Activated CD8-positive, alpha-beta memory T cell treated with anti-CD3 and anti-CD28 coated beads, Interleukin-2, amount 10 ng/mL, durations not matched to agents 7 days and 5 days (primary cell): ENCODE measurements around the gene FANCD2. TPM values are rescaled to one million over a fixed set of nuclear protein-coding genes. Genes with fewer than 3 reads are reported as not detected.

Experiments used
- ATAC-seq: fragments of 150-1000 bp; cut with Tn5 transposase; one replicate; pipeline ENCODE4 v1.10.0; 2021; ENCODE audit warnings: moderate library complexity
- CTCF ChIA-PET: fragments of 350-600 bp; sonication (Branson Sonifier 250); formaldehyde crosslinking; loops from one replicate; lab custom pipeline; 2021; ENCODE audit warnings: antibody characterized with exemption; lab: Charles Lee
- DNase-seq: peaks from one replicate; pipeline ENCODE4 v3.0.0-alpha.2; 2020
- H3K27ac Mint-ChIP-seq: one replicate; pipeline ENCODE4 v1.8.0; 2021; ENCODE audit warnings: mild to moderate bottlenecking, mixed read lengths
- H3K27me3 Mint-ChIP-seq: one replicate; pipeline ENCODE4 v1.8.0; 2021; ENCODE audit warnings: mixed read lengths
- H3K36me3 Mint-ChIP-seq: one replicate; pipeline ENCODE4 v1.8.0; 2021; ENCODE audit warnings: mild to moderate bottlenecking, mixed read lengths
- H3K4me1 Mint-ChIP-seq: one replicate; pipeline ENCODE4 v1.8.0; 2021; ENCODE audit warnings: mixed read lengths
- H3K4me3 Mint-ChIP-seq: one replicate; pipeline ENCODE4 v1.8.0; 2021; ENCODE audit warnings: mild to moderate bottlenecking, moderate library complexity, mixed read lengths
- H3K9me3 Mint-ChIP-seq: one replicate; pipeline ENCODE4 v1.8.0; 2022; ENCODE audit warnings: low read depth, mixed read lengths
- total RNA-seq, 2 experiments: library from RNA; stranded (reverse); gene quantifications; one replicate each; pipeline ENCODE4 v1.2.3, GENCODE V29; 2021

Gene FANCD2
- total RNA-seq, 2 experiments from 2014 or later: 75.1 to 109 TPM

- CTCF ChIA-PET: no interaction called here
- DNase-seq: no peak
- peaks cover 18% of the 10 kb centered on the region for H3K4me1 Mint-ChIP-seq
- no peaks in the 10 kb centered on the region for H3K9me3 Mint-ChIP-seq
- H3K4me3 Mint-ChIP-seq: no peak overlapping the region
- ATAC-seq: no peak
- no peaks in the 10 kb centered on the region for H3K36me3 Mint-ChIP-seq
- no peak overlapping the region for H3K27ac Mint-ChIP-seq
- H3K27me3 Mint-ChIP-seq: no peaks in the 10 kb centered on the region
Observed at GRCh38 chr3:10136426-10137005, 110.3 kb downstream of the FANCD2 start.

GRCh38 chr3:10137178-10137577, 110.9 kb downstream of the FANCD2 start:
- ATAC-seq (no peak), DNase-seq (no peak)
- H3K9me3 Mint-ChIP-seq: no peaks in the 10 kb centered on the region
- H3K4me3 Mint-ChIP-seq: no peak overlapping the region
- H3K27me3 Mint-ChIP-seq: no peaks in the 10 kb centered on the region
- peaks cover 1% of the 10 kb centered on the region for H3K36me3 Mint-ChIP-seq
- CTCF ChIA-PET: no interaction called here
- H3K4me1 Mint-ChIP-seq: peaks cover 18% of the 10 kb centered on the region
- no peak overlapping the region for H3K27ac Mint-ChIP-seq

GRCh38 chr3:10140996-10141546, 114.8 kb downstream of the FANCD2 start:
- ATAC-seq (no peak), DNase-seq (peak; percentile 43)
- CTCF ChIA-PET: interaction anchor here (0.6 to 1.7 kb wide), 6 partner anchors 41 to 140 kb away, joined by 3 to 5 read pairs (median 3); no protein-coding TSS in a partner anchor
- Mint-ChIP-seq H3K27ac (peak overlapping the region; percentile 99), H3K4me3 (peak overlapping the region; percentile 87), H3K36me3 (peaks cover 15% of the 10 kb centered on the region), H3K27me3 (no peaks in the 10 kb centered on the region), H3K9me3 (no peaks in the 10 kb centered on the region), H3K4me1 (peaks cover 26% of the 10 kb centered on the region)

GRCh38 chr3:10142707-10143560, 116.7 kb downstream of the FANCD2 start:
- ATAC-seq (peak; percentile 9), DNase-seq (peak; percentile 44)
- H3K36me3 Mint-ChIP-seq: peaks cover 21% of the 10 kb centered on the region
- peak overlapping the region; percentile 87 for H3K4me3 Mint-ChIP-seq
- CTCF ChIA-PET: interaction anchor here (1.7 kb wide), 2 partner anchors 81 to 105 kb away, joined by 4 to 5 read pairs; partner anchors contain the start of gene TATDN2
- H3K4me1 Mint-ChIP-seq: peaks cover 36% of the 10 kb centered on the region
- H3K27me3 Mint-ChIP-seq: no peaks in the 10 kb centered on the region
- H3K9me3 Mint-ChIP-seq: no peaks in the 10 kb centered on the region
- H3K27ac Mint-ChIP-seq: peak overlapping the region; percentile 99

GRCh38 chr3:10145685-10146084, 119.4 kb downstream of the FANCD2 start:
- Mint-ChIP-seq H3K27ac (peak overlapping the region; percentile 52), H3K4me3 (peak overlapping the region; percentile 36), H3K9me3 (no peaks in the 10 kb centered on the region), H3K27me3 (no peaks in the 10 kb centered on the region), H3K36me3 (peaks cover 39% of the 10 kb centered on the region), H3K4me1 (peaks cover 36% of the 10 kb centered on the region)
- CTCF ChIA-PET: interaction anchor here (0.8 kb wide), 1 partner anchor 124 kb away, joined by 3 read pairs; no protein-coding TSS in a partner anchor
- ATAC-seq (no peak), DNase-seq (no peak)

GRCh38 chr3:10149226-10149625, 123.0 kb downstream of the FANCD2 start:
- Mint-ChIP-seq H3K27ac (no peak overlapping the region), H3K36me3 (peaks cover 49% of the 10 kb centered on the region), H3K4me1 (peaks cover 20% of the 10 kb centered on the region), H3K27me3 (no peaks in the 10 kb centered on the region), H3K4me3 (no peak overlapping the region), H3K9me3 (no peaks in the 10 kb centered on the region)
- CTCF ChIA-PET: interaction anchor here (1.3 kb wide), 1 partner anchor 12 kb away, joined by 3 read pairs; no protein-coding TSS in a partner anchor
- DNase-seq (no peak), ATAC-seq (no peak)

GRCh38 chr3:10150987-10151386, 124.8 kb downstream of the FANCD2 start:
- CTCF ChIA-PET: interaction anchor here (2.3 kb wide), 1 partner anchor 14 kb away, joined by 8 read pairs; the partner anchor contains the start of gene IRAK2
- ATAC-seq (no peak), DNase-seq (no peak)
- H3K4me3 Mint-ChIP-seq: no peak overlapping the region
- H3K27me3 Mint-ChIP-seq: no peaks in the 10 kb centered on the region
- no peaks in the 10 kb centered on the region for H3K9me3 Mint-ChIP-seq
- H3K36me3 Mint-ChIP-seq: peaks cover 46% of the 10 kb centered on the region
- peaks cover 11% of the 10 kb centered on the region for H3K4me1 Mint-ChIP-seq
- no peak overlapping the region for H3K27ac Mint-ChIP-seq

Other genes with a start within 250 kb of the FANCD2 start
- gene TADA3, start 234.0 kb upstream of the FANCD2 start, total RNA-seq: 10 to 100 TPM; 89.8 to 90.6 TPM
- gene ARPC4, start 233.4 kb upstream of the FANCD2 start, total RNA-seq: 100 to 1,000 TPM; 274 to 300 TPM
- 10 to 100 TPM; 40.4 to 77.5 TPM for gene TTLL3, start 216.2 kb upstream of the FANCD2 start, total RNA-seq
- 10 to 100 TPM; 61.7 to 77.6 TPM for gene RPUSD3, start 182.4 kb upstream of the FANCD2 start, total RNA-seq
- not detected for gene CIDEC, start 146.2 kb upstream of the FANCD2 start, total RNA-seq
- gene JAGN1, start 135.8 kb upstream of the FANCD2 start, total RNA-seq: 10 to 100 TPM; 27.9 to 44.0 TPM
- 1 to 10 TPM in 1 of 2 experiments, under 1 TPM in 1; 0.68 to 1.9 TPM for gene IL17RE, start 123.6 kb upstream of the FANCD2 start, total RNA-seq
- gene IL17RC, start 109.3 kb upstream of the FANCD2 start, total RNA-seq: under 1 TPM; 0.30 to 0.41 TPM
- 10 to 100 TPM; 17.4 to 18.9 TPM for gene CRELD1, start 92.6 kb upstream of the FANCD2 start, total RNA-seq
- 1 to 10 TPM; 3.5 to 6.4 TPM for gene PRRT3, start 74.0 kb upstream of the FANCD2 start, total RNA-seq
- gene EMC3, start 39.6 kb upstream of the FANCD2 start, total RNA-seq: 10 to 100 TPM; 52.5 to 63.8 TPM
- not detected for gene FANCD2OS, start 81.8 kb downstream of the FANCD2 start, total RNA-seq
- 100 to 1,000 TPM in 1 of 2 experiments, 10 to 100 TPM in 1; 86.9 to 106 TPM for gene BRK1, start 89.2 kb downstream of the FANCD2 start, total RNA-seq
- 10 to 100 TPM; 68.2 to 75.7 TPM for gene VHL, start 115.3 kb downstream of the FANCD2 start, total RNA-seq
- 1 to 10 TPM; 3.0 to 9.1 TPM for gene IRAK2, start 138.5 kb downstream of the FANCD2 start, total RNA-seq
- 10 to 100 TPM; 60.2 to 67.1 TPM for gene TATDN2, start 222.0 kb downstream of the FANCD2 start, total RNA-seq